ENCODE data around the gene LRRC49.
"Not testable (repeated sequence)": the region's sequence is repeated elsewhere in the genome, so short reads cannot be mapped to it uniquely, and the experiment has no call there.

Gene LRRC49

DNA sequence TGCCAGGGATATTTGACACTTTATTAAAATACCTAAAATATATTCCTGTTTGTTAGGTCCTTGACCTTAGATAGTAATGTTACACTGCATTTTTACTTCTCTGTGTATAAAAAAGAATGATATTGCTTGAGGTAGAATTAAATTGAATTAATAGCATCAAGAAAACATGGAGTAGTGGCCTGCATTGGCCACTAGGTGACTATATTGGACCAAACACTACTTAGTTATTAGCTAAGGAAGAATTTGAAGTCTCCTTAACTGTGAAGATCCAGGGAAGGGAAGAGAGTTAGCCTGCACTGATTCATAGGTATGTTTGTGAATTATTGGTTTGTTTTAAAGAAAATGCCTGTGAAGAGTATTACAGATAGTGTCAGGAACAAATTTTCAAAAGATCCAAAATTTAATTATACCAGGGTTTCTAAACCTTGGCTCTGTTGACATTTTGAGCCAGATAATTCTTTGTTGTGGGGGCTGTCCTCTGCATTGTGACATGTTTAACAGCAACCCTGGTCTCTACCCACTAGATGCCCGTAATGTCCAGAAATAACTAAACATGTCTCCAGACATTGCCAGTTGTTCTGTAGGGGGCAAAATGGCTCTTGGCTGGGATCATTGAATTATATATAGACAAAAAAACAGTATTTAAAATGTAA is 119.0 kb downstream of the LRRC49 start:
- Histone ChIP-seq H3K9ac (ENCODE audit: low read length) (no peak overlapping the region), H3K27me3 (ENCODE audit: insufficient read depth, low read length) (no peaks in the 10 kb centered on the region), H2AFZ (ENCODE audit: low read length) (no peak overlapping the region), H3K9me3 (ENCODE audit: low read length) (no peaks in the 10 kb centered on the region), H3K79me2 (ENCODE audit: insufficient read depth, low read length) (no peaks in the 10 kb centered on the region), H3K36me3 (ENCODE audit: insufficient read depth, low read length) (no peaks in the 10 kb centered on the region), H3K4me1 (ENCODE audit: insufficient read depth, low read length, severe bottlenecking) (no peaks in the 10 kb centered on the region), H4K20me1 (ENCODE audit: insufficient read depth, low read length) (no peaks in the 10 kb centered on the region), H3K27ac (ENCODE audit: low read depth, low read length, poor library complexity, severe bottlenecking) (no peak overlapping the region), H3F3A (ENCODE audit: insufficient read depth, low read length) (no peaks in the 10 kb centered on the region; the same call in 1 of the 2 replicates), H3K4me2 (ENCODE audit: low read length) (no peak overlapping the region), H3K4me3 (ENCODE audit: low read depth, low read length, poor library complexity, severe bottlenecking) (no peak overlapping the region), H3K9me2 (ENCODE audit: low read depth, low read length) (no peaks in the 10 kb centered on the region)
- TF ChIP-seq, protein P1, sequence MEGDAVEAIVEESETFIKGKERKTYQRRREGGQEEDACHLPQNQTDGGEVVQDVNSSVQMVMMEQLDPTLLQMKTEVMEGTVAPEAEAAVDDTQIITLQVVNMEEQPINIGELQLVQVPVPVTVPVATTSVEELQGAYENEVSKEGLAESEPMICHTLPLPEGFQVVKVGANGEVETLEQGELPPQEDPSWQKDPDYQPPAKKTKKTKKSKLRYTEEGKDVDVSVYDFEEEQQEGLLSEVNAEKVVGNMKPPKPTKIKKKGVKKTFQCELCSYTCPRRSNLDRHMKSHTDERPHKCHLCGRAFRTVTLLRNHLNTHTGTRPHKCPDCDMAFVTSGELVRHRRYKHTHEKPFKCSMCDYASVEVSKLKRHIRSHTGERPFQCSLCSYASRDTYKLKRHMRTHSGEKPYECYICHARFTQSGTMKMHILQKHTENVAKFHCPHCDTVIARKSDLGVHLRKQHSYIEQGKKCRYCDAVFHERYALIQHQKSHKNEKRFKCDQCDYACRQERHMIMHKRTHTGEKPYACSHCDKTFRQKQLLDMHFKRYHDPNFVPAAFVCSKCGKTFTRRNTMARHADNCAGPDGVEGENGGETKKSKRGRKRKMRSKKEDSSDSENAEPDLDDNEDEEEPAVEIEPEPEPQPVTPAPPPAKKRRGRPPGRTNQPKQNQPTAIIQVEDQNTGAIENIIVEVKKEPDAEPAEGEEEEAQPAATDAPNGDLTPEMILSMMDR (IDR thresholded peaks at IDR 0.05; ENCODE audit: low read length) = peak; percentile 51
- no peak for TF ChIP-seq EZH2 (IDR thresholded peaks at IDR 0.05; ENCODE audit: borderline replicate concordance, low read length)

DNA sequence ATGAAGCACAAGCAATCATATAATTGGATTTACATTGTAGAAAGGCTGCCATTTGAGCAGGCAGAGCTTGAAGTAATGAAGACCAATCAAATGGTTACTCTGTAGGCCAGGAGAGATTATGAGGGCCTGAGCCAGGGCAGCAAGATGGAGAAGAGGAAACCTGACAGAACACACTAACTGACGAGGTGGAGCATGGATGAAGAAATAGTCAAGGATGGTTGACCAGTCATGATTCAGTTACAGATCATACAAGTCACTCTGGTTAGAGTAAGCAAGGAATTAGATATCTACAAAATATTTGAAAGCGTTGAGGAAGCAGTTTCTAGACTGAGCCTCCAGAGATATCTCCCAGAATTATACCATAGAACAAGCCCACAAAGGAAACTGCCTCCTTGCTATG is 120.8 kb downstream of the LRRC49 start:
- Histone ChIP-seq H3K79me2 (ENCODE audit: insufficient read depth, low read length) (no peaks in the 10 kb centered on the region), H3F3A (ENCODE audit: insufficient read depth, low read length) (no peaks in the 10 kb centered on the region; the same call in 1 of the 2 replicates), H3K27me3 (ENCODE audit: insufficient read depth, low read length) (no peaks in the 10 kb centered on the region), H3K27ac (ENCODE audit: low read depth, low read length, poor library complexity, severe bottlenecking) (no peak overlapping the region), H3K9me3 (ENCODE audit: low read length) (no peaks in the 10 kb centered on the region), H2AFZ (ENCODE audit: low read length) (no peak overlapping the region), H3K9ac (ENCODE audit: low read length) (no peak overlapping the region), H3K36me3 (ENCODE audit: insufficient read depth, low read length) (no peaks in the 10 kb centered on the region), H3K4me2 (ENCODE audit: low read length) (no peak overlapping the region), H3K9me2 (ENCODE audit: low read depth, low read length) (no peaks in the 10 kb centered on the region), H4K20me1 (ENCODE audit: insufficient read depth, low read length) (no peaks in the 10 kb centered on the region), H3K4me1 (ENCODE audit: insufficient read depth, low read length, severe bottlenecking) (no peaks in the 10 kb centered on the region), H3K4me3 (ENCODE audit: low read depth, low read length, poor library complexity, severe bottlenecking) (no peak overlapping the region)
- TF ChIP-seq, protein P1 (IDR thresholded peaks at IDR 0.05; ENCODE audit: low read length) = no peak
- TF ChIP-seq EZH2 (IDR thresholded peaks at IDR 0.05; ENCODE audit: borderline replicate concordance, low read length) = no peak

DNA sequence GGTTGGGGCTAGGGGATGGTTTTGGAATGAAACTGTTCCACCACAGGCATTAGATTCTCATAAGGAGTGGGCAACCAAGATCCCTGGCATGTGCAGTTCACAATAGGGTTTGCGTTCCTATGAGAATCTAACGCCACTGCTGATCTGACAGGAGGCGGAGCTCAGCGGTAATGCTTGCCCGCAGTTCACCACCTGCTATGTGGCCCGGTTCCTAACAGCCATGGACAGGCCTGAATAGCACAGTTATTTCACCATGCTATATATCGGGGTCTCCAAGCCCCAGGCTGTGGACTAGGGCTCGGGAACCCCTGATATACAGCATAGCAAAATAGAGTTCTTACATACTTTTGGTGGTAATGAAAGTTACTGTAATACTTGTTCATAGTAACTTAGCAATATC is 122.7 kb downstream of the LRRC49 start:
- Histone ChIP-seq H3K4me2 (ENCODE audit: low read length) (no peak overlapping the region), H3K9ac (ENCODE audit: low read length) (no peak overlapping the region), H3K9me3 (ENCODE audit: low read length) (no peaks in the 10 kb centered on the region), H3K4me1 (ENCODE audit: insufficient read depth, low read length, severe bottlenecking) (no peaks in the 10 kb centered on the region), H3K4me3 (ENCODE audit: low read depth, low read length, poor library complexity, severe bottlenecking) (no peak overlapping the region), H3K79me2 (ENCODE audit: insufficient read depth, low read length) (no peaks in the 10 kb centered on the region), H4K20me1 (ENCODE audit: insufficient read depth, low read length) (no peaks in the 10 kb centered on the region), H3F3A (ENCODE audit: insufficient read depth, low read length) (no peaks in the 10 kb centered on the region; the same call in 1 of the 2 replicates), H3K9me2 (ENCODE audit: low read depth, low read length) (no peaks in the 10 kb centered on the region), H3K27me3 (ENCODE audit: insufficient read depth, low read length) (no peaks in the 10 kb centered on the region), H3K36me3 (ENCODE audit: insufficient read depth, low read length) (no peaks in the 10 kb centered on the region), H3K27ac (ENCODE audit: low read depth, low read length, poor library complexity, severe bottlenecking) (no peak overlapping the region), H2AFZ (ENCODE audit: low read length) (no peak overlapping the region)
- TF ChIP-seq, protein P1 (IDR thresholded peaks at IDR 0.05; ENCODE audit: low read length) = no peak
- TF ChIP-seq EZH2 (IDR thresholded peaks at IDR 0.05; ENCODE audit: borderline replicate concordance, low read length) = no peak

DNA sequence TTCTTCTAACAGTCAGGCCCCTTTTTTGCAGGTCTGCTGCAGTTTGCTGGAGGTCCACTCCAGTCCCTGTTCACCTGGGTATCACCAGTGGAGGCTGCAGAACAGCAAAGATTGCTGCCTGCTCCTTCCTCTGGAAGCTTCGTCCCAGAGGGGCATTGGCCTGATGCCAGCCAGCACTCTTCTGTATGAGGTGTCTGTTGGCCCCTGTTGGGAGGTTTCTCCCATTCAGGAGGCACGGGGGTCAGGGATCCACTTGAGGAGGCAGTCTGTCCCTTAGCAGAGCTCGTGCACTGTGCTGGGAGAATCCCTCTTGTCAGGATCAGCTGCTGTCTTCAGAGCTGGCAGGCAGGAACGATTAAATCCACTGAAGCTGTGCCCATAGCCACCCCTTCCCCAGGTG is 138.6 kb downstream of the LRRC49 start:
- H3K36me3 ChIP-seq (ENCODE audit: insufficient read depth, low read length); H3K4me3 ChIP-seq (ENCODE audit: low read depth, low read length, poor library complexity, severe bottlenecking); H2AFZ ChIP-seq (ENCODE audit: low read length); H3K27ac ChIP-seq (ENCODE audit: low read depth, low read length, poor library complexity, severe bottlenecking); H3K9me2 ChIP-seq (ENCODE audit: low read depth, low read length); H3K9ac ChIP-seq (ENCODE audit: low read length); H3K27me3 ChIP-seq (ENCODE audit: insufficient read depth, low read length); H4K20me1 ChIP-seq (ENCODE audit: insufficient read depth, low read length); H3K4me2 ChIP-seq (ENCODE audit: low read length); H3K4me1 ChIP-seq (ENCODE audit: insufficient read depth, low read length, severe bottlenecking); H3K79me2 ChIP-seq (ENCODE audit: insufficient read depth, low read length); H3F3A ChIP-seq (ENCODE audit: insufficient read depth, low read length); H3K9me3 ChIP-seq (ENCODE audit: low read length): not testable (repeated sequence)

DNA sequence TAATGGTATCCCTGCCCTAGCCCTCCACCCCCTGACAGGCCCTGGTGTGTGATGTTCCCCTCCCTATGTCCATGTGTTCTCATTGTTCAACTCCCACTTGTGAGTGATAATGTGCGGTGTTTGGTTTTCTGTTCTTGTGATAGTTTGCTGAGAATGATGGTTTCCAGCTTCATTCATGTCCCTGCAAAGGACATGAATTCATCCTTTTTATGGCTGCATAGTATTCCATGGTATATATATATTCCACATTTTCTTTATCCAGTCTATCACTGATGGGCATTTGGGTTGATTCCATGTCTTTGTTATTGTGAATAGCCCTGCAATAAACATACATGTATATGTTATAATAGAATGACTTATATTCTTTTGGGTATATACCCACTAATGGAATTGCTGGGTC is 142.9 kb downstream of the LRRC49 start:
- H3K4me1 ChIP-seq (ENCODE audit: insufficient read depth, low read length, severe bottlenecking); H3F3A ChIP-seq (ENCODE audit: insufficient read depth, low read length); H3K27ac ChIP-seq (ENCODE audit: low read depth, low read length, poor library complexity, severe bottlenecking); H3K4me2 ChIP-seq (ENCODE audit: low read length); H4K20me1 ChIP-seq (ENCODE audit: insufficient read depth, low read length); H3K9me3 ChIP-seq (ENCODE audit: low read length); H3K36me3 ChIP-seq (ENCODE audit: insufficient read depth, low read length); H3K9ac ChIP-seq (ENCODE audit: low read length); H3K4me3 ChIP-seq (ENCODE audit: low read depth, low read length, poor library complexity, severe bottlenecking); H2AFZ ChIP-seq (ENCODE audit: low read length); H3K27me3 ChIP-seq (ENCODE audit: insufficient read depth, low read length); H3K79me2 ChIP-seq (ENCODE audit: insufficient read depth, low read length); H3K9me2 ChIP-seq (ENCODE audit: low read depth, low read length): not testable (repeated sequence)

Measured in OCI-LY1 (cell line).